Vagina (tissue), 2 donors: Measurements from ENCODE around the gene NPS. TPM values are rescaled to one million over a fixed set of nuclear protein-coding genes. Genes with fewer than 3 reads are reported as not detected.

Experiments used
- DNase-seq, 2 donors: peaks; one replicate each; pipeline ENCODE4 v3.0.0-alpha.2; 2017; ENCODE audit errors: extremely low spot score in 2 of 2
- H3K27ac ChIP-seq: fragments of 200-600 bp; sonication (generic); one replicate; pipeline ENCODE4 v1.5.1; 2019
- H3K27me3 ChIP-seq: fragments of 200-600 bp; sonication (generic); one replicate; pipeline ENCODE4 v1.5.1; 2019
- H3K36me3 ChIP-seq, 2 donors: fragments of 200-600 bp; sonication (generic); one replicate each; pipeline ENCODE4 v1.5.1; 2017 to 2019
- H3K4me1 ChIP-seq: fragments of 200-600 bp; sonication (generic); one replicate; pipeline ENCODE4 v1.5.1; 2019
- H3K4me3 ChIP-seq, 2 donors: fragments of 200-600 bp; sonication (generic); 1 replicate in 1 of 2; 2 replicates in 1 of 2; pipeline ENCODE4 v1.5.1; 2016 to 2019
- H3K9me3 ChIP-seq: fragments of 200-600 bp; sonication (generic); one replicate; pipeline ENCODE4 v1.5.1; 2019
- POLR2A ChIP-seq, 2 donors: fragments of 450-650 bp; IDR thresholded peaks; one replicate each; pipeline ENCODE4 v1.6.1; 2017; ENCODE audit warnings: antibody characterized with exemption in 2 of 2, mild to moderate bottlenecking in 2 of 2, moderate library complexity in 2 of 2
- POLR2AphosphoS5 ChIP-seq, 2 donors: sonication (generic); formaldehyde crosslinking; IDR thresholded peaks; one replicate each; pipeline ENCODE4 v1.9.0; 2017; ENCODE audit warnings: antibody characterized with exemption in 2 of 2, mild to moderate bottlenecking in 2 of 2, low read depth in 1 of 2; ENCODE audit not compliant: insufficient read depth in 1 of 2
- intact Hi-C: fragments of 100-400 bp; cut with DNase I; formaldehyde crosslinking; loops from one replicate; pipeline ENCODE4 v1.15.1; 2023
- total RNA-seq: library from RNA; depleted of rRNA; stranded (reverse); fragments of >200 nt; gene quantifications from one replicate; pipeline ENCODE4 v1.2.3, GENCODE V29; 2016
- TF ChIP-seq, protein P1 (sequence below), 3 experiments: fragments of 450-650 bp in 2 of 3; fragments of 200-600 bp in 1 of 3; sonication (generic) in 1 of 3; IDR thresholded peaks; one replicate each; pipeline ENCODE4 v1.5.1; 2017 to 2019; ENCODE audit warnings: antibody characterized with exemption in 3 of 3, mild to moderate bottlenecking in 2 of 3, moderate library complexity in 2 of 3

Gene NPS
- total RNA-seq, 1 donor from 2014 or later = not detected

DNA sequence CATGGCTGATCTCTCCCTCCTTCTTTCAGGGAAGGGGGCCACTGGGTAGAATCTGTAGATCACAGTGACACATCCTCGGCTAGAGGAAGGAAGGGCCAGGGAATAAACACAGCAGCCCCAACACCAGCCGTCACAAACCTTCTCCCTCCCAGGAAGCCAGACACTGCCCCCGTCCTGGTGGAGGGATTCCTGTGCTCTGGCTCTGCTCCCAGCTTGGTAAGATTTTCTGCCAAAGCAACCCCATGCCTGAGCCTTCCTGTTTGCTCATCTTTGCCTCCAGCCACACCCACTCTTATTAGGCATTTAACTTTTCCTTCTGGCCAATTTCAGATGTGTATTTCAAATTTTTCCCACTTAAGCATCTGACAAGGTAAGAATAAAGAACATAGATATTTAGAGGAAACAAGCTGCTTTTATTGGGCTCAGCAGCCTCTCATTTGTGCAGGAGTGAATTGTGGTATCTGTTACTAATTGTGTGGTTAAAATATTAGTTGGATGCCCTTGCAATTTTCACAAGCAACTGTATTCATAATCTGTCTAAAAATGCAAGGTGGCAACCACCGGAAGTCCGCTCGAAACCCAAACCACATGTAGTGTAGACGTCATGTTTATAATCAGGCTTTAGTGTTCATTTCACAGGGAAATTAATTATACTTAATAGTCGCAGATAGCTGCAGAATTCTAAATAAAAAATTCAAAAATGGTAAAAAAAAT is 13.2 kb upstream of the NPS start:
- no peak for DNase-seq
- no peak for TF ChIP-seq POLR2A (IDR thresholded peaks at IDR 0.05)
- TF ChIP-seq, protein P1, sequence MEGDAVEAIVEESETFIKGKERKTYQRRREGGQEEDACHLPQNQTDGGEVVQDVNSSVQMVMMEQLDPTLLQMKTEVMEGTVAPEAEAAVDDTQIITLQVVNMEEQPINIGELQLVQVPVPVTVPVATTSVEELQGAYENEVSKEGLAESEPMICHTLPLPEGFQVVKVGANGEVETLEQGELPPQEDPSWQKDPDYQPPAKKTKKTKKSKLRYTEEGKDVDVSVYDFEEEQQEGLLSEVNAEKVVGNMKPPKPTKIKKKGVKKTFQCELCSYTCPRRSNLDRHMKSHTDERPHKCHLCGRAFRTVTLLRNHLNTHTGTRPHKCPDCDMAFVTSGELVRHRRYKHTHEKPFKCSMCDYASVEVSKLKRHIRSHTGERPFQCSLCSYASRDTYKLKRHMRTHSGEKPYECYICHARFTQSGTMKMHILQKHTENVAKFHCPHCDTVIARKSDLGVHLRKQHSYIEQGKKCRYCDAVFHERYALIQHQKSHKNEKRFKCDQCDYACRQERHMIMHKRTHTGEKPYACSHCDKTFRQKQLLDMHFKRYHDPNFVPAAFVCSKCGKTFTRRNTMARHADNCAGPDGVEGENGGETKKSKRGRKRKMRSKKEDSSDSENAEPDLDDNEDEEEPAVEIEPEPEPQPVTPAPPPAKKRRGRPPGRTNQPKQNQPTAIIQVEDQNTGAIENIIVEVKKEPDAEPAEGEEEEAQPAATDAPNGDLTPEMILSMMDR (IDR thresholded peaks at IDR 0.05) = no peak
- TF ChIP-seq POLR2AphosphoS5 (IDR thresholded peaks at IDR 0.05; ENCODE audit: insufficient read depth in 1 of 2, low read depth in 1 of 2) = no peak
- Histone ChIP-seq H3K4me1 (no peaks in the 10 kb centered on the region), H3K9me3 (no peaks in the 10 kb centered on the region), H3K36me3 (no peaks in the 10 kb centered on the region), H3K4me3 (no peak overlapping the region), H3K27me3 (no peaks in the 10 kb centered on the region), H3K27ac (no peak overlapping the region)
- intact Hi-C loops = no loop called here

DNA sequence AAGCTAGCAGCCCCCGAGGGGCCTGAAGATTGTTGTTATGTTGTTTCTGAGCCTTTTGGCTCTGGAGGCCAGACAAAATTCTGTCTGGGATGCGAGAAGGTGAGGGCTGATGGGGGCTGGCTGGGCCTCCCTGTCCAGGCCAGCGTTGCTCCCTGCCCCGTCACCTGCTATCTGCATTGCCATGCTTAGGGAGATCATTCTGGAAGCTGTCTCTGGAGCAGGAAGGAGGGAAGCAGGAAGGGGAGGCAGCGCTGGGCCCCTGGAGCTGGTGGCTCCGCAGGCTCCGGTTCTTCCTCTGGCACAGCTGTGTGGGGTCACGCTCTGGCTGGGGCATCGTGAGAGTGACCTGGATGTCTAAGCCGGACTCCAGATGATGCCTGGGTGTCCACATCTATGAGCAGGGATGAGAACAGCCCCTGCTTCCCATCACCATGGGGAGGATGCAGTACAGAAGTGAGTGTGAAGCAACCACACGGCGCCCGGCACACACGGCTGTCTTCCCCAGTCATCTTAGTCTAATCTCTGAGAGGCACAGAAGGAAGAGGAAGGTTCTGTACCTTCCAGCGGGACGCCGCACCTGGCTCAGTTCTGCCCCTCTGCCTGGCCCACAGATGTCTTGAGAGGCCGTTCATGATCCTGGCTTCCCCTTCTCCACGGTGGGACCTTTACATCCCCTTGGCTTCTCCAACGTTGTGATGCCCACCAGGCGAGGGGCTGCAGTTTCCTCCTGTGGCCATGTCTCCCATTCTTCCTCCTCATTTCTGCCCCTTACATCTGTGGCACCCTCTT is 11.9 kb upstream of the NPS start:
- no peak for TF ChIP-seq POLR2A (IDR thresholded peaks at IDR 0.05)
- TF ChIP-seq POLR2AphosphoS5 (IDR thresholded peaks at IDR 0.05; ENCODE audit: insufficient read depth in 1 of 2, low read depth in 1 of 2) = no peak
- TF ChIP-seq, protein P1 (IDR thresholded peaks at IDR 0.05) = no peak
- H3K4me1 ChIP-seq = no peaks in the 10 kb centered on the region
- H3K27ac ChIP-seq = no peak overlapping the region
- H3K9me3 ChIP-seq = no peaks in the 10 kb centered on the region
- no peaks in the 10 kb centered on the region for H3K27me3 ChIP-seq
- no peaks in the 10 kb centered on the region for H3K36me3 ChIP-seq
- no peak overlapping the region for H3K4me3 ChIP-seq
- no peak for DNase-seq
- intact Hi-C loops = no loop called here

DNA sequence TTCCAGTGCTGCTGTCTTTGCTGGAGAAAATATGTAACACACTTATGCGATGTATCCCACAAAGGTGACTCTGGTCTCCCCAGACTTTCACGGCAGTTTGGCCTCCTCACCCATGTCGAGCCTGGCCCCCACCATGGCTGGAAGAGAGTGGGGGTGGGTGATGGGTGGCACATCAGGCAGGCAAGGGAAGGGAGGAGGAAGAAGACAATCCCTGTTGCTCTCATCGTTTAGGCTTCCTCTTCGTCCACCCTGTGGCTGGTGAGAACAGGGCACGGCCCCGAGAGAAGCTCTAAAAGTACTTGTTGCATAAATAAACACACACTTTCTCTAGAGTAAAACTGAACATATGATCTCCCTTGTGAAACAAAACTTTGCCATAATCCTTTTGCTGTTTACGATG is 11.2 kb upstream of the NPS start:
- intact Hi-C loops = no loop called here
- TF ChIP-seq POLR2AphosphoS5 (IDR thresholded peaks at IDR 0.05; ENCODE audit: insufficient read depth in 1 of 2, low read depth in 1 of 2) (no peak), POLR2A (IDR thresholded peaks at IDR 0.05) (no peak)
- TF ChIP-seq, protein P1 (IDR thresholded peaks at IDR 0.05) = no peak

DNA sequence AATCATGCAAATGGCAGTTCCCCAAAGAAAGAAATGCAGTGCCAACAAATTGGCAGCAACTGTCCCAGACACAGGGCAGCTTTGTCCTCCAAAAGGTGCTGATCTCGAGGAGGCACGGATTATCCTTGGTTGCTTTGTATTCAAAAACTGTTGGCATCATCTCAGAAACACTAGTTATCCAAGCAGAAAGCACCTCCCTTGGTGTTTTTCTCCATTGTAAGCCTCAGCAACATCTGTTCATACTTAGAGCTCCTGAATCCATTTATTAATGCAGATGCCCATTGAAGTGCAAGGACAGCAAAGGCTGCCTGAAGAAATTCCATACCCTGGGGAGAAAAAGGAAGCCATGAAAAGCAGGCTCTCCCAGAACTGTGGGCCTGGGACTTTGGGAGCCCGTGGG is 1.1 kb upstream of the NPS start:
- DNase-seq = no peak
- Histone ChIP-seq H3K4me1 (no peaks in the 10 kb centered on the region), H3K27ac (no peak overlapping the region), H3K27me3 (no peaks in the 10 kb centered on the region), H3K9me3 (no peaks in the 10 kb centered on the region), H3K4me3 (no peak overlapping the region), H3K36me3 (no peaks in the 10 kb centered on the region)
- TF ChIP-seq POLR2AphosphoS5 (IDR thresholded peaks at IDR 0.05; ENCODE audit: insufficient read depth in 1 of 2, low read depth in 1 of 2) = no peak
- TF ChIP-seq, protein P1 (IDR thresholded peaks at IDR 0.05) = no peak
- no peak for TF ChIP-seq POLR2A (IDR thresholded peaks at IDR 0.05)
- intact Hi-C loops = no loop called here

More for the DNA sequence above, 11.2 kb upstream of the NPS start:
- no peak overlapping the region for H3K4me3 ChIP-seq
- no peaks in the 10 kb centered on the region for H3K4me1 ChIP-seq
- no peaks in the 10 kb centered on the region for H3K9me3 ChIP-seq
- H3K27me3 ChIP-seq = no peaks in the 10 kb centered on the region
- H3K36me3 ChIP-seq = no peaks in the 10 kb centered on the region
- DNase-seq = no peak
- H3K27ac ChIP-seq = no peak overlapping the region

DNA sequence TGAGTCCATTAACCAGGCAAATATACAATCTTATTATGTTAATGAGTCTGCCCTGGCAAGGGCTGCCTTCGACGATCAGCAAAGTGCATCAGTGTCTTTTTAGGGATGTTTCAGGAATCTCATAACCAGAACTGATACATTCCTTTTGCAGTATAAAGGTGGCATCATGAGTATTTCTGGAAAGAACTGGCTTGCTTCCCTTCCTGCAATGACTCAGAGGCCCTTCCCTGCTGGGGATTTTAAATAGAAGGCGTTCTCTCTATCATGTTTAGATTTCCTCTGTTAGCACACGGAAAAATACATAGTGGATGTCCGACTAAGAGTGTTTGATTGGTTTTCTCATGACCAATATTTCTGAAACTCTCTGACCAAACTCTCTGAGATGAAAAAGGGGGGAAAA is 1.8 kb downstream of the NPS start:
- no peak for TF ChIP-seq POLR2A (IDR thresholded peaks at IDR 0.05)
- TF ChIP-seq, protein P1 (IDR thresholded peaks at IDR 0.05) = no peak
- no peak for TF ChIP-seq POLR2AphosphoS5 (IDR thresholded peaks at IDR 0.05; ENCODE audit: insufficient read depth in 1 of 2, low read depth in 1 of 2)
- no peaks in the 10 kb centered on the region for H3K36me3 ChIP-seq
- H3K27me3 ChIP-seq = no peaks in the 10 kb centered on the region
- H3K27ac ChIP-seq = no peak overlapping the region
- intact Hi-C loops = no loop called here
- no peaks in the 10 kb centered on the region for H3K4me1 ChIP-seq
- H3K9me3 ChIP-seq = no peaks in the 10 kb centered on the region
- no peak for DNase-seq
- H3K4me3 ChIP-seq = no peak overlapping the region
